ENCODE data around the gene NAA50. TPM values are rescaled to one million over a fixed set of nuclear protein-coding genes. Genes with fewer than 3 reads are reported as not detected.

NAA50 gene
- total and polyA plus RNA-seq, 10 of the 15 experiments (the other 5 are each of a cell fraction or from before 2014, with no cell fraction given): 31.7 to 205 (median 110) TPM

GRCh38 chr3:113744941-113745755 is 901 bp downstream of the NAA50 start (continued):
- TF ChIP-seq ZBTB4 (CRISPR knock-in tag; IDR thresholded peaks at IDR 0.05) (no peak), E2F4 (IDR thresholded peaks at IDR 0.05; ENCODE audit: low read depth, low read length) (no peak), ZNF24 (IDR thresholded peaks at IDR 0.05) (peak; percentile 93), SREBF2 (IDR thresholded peaks at IDR 0.05; ENCODE audit: low read length) (no peak), RAD21 (IDR thresholded peaks at IDR 0.05; ENCODE audit: insufficient read depth, low read depth, low read length) (peak; percentile 70), FOXM1 (IDR thresholded peaks at IDR 0.05; ENCODE audit: low read depth, low read length) (0 out of 2 replicates have a peak, but pooled peaks have one; percentile 30), KAT2A (conservative IDR thresholded peaks at IDR 0.05; ENCODE audit: control insufficient read depth, low read depth, low read length) (no peak), ATF2 (IDR thresholded peaks at IDR 0.05; ENCODE audit: low read length) (no peak), ATF7 (IDR thresholded peaks at IDR 0.05; ENCODE audit: low read depth) (no peak; the same call in 1 of the 2 replicates), DPF2 (IDR thresholded peaks at IDR 0.05) (no peak; the same call in 1 of the 2 replicates), SREBF1 (IDR thresholded peaks at IDR 0.05; ENCODE audit: low read length) (no peak), SPI1 (IDR thresholded peaks at IDR 0.05; ENCODE audit: borderline replicate concordance, insufficient read depth, low read depth, low read length) (no peak), TCF3 (IDR thresholded peaks at IDR 0.05; ENCODE audit: borderline replicate concordance, insufficient read depth, low read depth, low read length) (0 out of 2 replicates have a peak, but pooled peaks have one; percentile 13), YY1 (IDR thresholded peaks at IDR 0.05; ENCODE audit: low read depth, low read length) (0 out of 2 replicates have a peak, but pooled peaks have one; percentile 18), STAT1 (conservative IDR thresholded peaks at IDR 0.05) (no peak), ZNF384 (IDR thresholded peaks at IDR 0.05; ENCODE audit: borderline replicate concordance, low read depth, low read length) (no peak), IRF4 (IDR thresholded peaks at IDR 0.05; ENCODE audit: low read depth, low read length) (no peak), CTCF (IDR thresholded peaks at IDR 0.05 in 2 of 3, conservative IDR thresholded peaks at IDR 0.05 in 1 of 3; ENCODE audit: control insufficient read depth in 2 of 3, extremely low read depth in 1 of 3, insufficient read depth in 1 of 3, low read depth in 3 of 3, low read length in 3 of 3) (peak; percentile 72 to 87 (median 73); a peak in 5 of 6 replicates)
- TF ChIP-seq, protein P1, sequence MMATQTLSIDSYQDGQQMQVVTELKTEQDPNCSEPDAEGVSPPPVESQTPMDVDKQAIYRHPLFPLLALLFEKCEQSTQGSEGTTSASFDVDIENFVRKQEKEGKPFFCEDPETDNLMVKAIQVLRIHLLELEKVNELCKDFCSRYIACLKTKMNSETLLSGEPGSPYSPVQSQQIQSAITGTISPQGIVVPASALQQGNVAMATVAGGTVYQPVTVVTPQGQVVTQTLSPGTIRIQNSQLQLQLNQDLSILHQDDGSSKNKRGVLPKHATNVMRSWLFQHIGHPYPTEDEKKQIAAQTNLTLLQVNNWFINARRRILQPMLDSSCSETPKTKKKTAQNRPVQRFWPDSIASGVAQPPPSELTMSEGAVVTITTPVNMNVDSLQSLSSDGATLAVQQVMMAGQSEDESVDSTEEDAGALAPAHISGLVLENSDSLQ (IDR thresholded peaks at IDR 0.05): no peak
- TF ChIP-seq, protein P2, sequence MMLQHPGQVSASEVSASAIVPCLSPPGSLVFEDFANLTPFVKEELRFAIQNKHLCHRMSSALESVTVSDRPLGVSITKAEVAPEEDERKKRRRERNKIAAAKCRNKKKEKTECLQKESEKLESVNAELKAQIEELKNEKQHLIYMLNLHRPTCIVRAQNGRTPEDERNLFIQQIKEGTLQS (IDR thresholded peaks at IDR 0.05; ENCODE audit: borderline replicate concordance, extremely low read depth, low read depth, low read length): no peak

All from GM12878 (cell line).